Adrenal gland (tissue), 5 donors: Measurements from ENCODE around the gene TOX2.

Source experiments
- POLR2A ChIP-seq, 2 donors: fragments of 450-650 bp; IDR thresholded peaks; one replicate each; pipeline ENCODE4 v1.6.1; 2017; ENCODE audit warnings: antibody characterized with exemption in 2 of 2, mild to moderate bottlenecking in 2 of 2, moderate library complexity in 1 of 2
- TF ChIP-seq, protein P1 (sequence below), 6 experiments: fragments of 450-650 bp in 4 of 6; fragments of 200-600 bp in 2 of 6; sonication (generic) in 1 of 6; IDR thresholded peaks; 1 replicate in 5 of 6; 2 replicates in 1 of 6; pipeline versions ENCODE4 v1.5.1 to v1.8.0; 2016 to 2021; ENCODE audit warnings: antibody characterized with exemption in 6 of 6, mild to moderate bottlenecking in 2 of 6, moderate library complexity in 1 of 6
- donor health status: DM: no; HTN: no; CAD: no.

DNA sequence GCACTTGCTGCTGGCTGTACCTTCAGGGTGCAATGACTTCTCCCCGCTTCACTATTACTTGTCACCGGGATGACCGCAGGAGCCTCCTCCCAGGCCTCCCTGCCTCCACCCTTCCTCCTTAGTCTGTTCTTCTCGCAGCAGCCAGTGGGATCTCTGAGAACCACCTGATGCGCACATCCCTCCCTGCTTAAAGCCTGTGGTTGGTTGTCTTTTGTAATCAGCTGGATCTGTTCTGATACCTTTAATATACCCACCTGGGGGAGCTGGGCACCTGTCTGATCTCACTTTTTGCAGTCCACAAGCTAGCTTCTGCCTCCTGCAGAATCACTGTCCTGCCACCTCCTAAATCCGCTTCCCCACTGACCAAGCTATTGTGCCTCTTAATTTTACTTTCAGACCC is 34.6 kb downstream of the TOX2 start:
- TF ChIP-seq POLR2A (IDR thresholded peaks at IDR 0.05): no peak
- TF ChIP-seq, protein P1, sequence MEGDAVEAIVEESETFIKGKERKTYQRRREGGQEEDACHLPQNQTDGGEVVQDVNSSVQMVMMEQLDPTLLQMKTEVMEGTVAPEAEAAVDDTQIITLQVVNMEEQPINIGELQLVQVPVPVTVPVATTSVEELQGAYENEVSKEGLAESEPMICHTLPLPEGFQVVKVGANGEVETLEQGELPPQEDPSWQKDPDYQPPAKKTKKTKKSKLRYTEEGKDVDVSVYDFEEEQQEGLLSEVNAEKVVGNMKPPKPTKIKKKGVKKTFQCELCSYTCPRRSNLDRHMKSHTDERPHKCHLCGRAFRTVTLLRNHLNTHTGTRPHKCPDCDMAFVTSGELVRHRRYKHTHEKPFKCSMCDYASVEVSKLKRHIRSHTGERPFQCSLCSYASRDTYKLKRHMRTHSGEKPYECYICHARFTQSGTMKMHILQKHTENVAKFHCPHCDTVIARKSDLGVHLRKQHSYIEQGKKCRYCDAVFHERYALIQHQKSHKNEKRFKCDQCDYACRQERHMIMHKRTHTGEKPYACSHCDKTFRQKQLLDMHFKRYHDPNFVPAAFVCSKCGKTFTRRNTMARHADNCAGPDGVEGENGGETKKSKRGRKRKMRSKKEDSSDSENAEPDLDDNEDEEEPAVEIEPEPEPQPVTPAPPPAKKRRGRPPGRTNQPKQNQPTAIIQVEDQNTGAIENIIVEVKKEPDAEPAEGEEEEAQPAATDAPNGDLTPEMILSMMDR (IDR thresholded peaks at IDR 0.05): no peak
